NCI-H2107 treated with DMSO at 0.1 percent for 48 hours (cell line): ENCODE measurements around the gene GBP7.

Experiments
- DNase-seq: peaks from one replicate; lab custom pipeline; 2025; ENCODE audit not compliant: unreplicated experiment; lab: John Stamatoyannopoulos, UW

The GBP7 gene

DNA sequence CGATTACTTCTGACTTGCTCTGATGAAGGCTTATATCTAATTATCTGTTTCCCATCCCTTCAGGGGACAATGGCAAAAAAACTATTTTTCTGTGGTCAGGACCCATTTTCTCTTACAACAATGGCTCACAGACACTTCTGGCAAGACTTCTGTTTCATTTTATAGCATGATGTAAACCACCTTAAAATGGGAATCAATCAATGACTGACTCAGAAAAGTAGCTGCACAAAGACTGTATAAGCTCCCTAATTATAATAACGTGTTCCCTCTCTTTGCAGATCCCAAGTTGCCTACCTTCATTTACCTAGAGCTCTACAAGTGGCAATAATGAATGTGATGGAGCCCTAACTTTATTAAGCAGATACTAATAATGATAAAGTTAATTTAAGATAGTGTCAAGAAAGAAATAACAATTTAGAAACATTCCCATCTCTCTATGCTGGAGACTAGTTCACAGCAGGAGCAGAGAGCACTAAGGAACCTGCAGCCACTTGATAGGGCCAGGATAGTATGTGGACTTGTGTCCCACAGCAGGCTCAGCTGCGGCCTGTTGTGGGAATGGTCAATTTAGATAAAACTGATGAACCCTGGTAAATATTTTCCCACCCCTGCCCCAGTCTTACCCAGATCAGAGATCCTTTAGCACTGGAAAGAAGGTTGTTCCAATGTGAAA is 50.4 kb downstream of the GBP7 start:
- DNase-seq = no peak

DNA sequence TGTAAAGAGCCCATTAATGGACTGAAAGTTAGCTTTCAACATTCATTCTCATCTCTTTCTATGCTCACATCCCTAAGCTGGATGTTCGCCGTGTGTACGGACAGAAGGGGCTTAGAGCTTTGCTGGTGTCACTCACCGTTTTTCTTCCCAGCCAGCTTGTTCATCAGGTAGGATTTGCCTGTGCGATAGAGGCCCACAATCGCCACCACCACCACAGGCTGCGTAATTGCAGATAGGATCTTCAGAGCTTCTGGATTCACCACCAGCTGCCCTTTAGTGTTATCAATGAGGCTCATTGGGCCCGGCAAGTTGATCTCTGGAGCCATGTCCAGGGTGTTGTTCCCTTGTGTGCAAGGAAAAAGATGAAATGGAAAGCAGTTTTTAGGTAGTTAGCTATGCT is 54.2 kb downstream of the GBP7 start:
- no peak for DNase-seq

DNA sequence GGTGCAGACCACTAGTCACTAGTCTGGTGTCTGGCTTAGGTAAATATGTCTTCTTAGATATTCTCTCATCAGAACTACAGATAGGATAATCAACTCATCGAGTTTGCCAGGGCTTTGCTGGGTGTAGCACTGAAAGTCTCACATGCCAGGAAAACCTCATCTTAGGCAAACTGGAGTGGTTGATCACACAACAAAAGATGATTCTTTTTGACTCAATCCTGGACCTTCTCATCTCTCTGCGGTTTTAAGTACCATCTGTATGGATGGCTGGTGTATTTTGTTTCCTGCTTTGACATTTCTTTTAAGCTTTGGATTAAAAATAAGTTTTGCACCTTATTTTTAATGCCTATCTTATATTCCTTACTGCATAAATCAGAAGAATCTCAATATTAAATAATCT is 61.1 kb downstream of the GBP7 start:
- DNase-seq = no peak

DNA sequence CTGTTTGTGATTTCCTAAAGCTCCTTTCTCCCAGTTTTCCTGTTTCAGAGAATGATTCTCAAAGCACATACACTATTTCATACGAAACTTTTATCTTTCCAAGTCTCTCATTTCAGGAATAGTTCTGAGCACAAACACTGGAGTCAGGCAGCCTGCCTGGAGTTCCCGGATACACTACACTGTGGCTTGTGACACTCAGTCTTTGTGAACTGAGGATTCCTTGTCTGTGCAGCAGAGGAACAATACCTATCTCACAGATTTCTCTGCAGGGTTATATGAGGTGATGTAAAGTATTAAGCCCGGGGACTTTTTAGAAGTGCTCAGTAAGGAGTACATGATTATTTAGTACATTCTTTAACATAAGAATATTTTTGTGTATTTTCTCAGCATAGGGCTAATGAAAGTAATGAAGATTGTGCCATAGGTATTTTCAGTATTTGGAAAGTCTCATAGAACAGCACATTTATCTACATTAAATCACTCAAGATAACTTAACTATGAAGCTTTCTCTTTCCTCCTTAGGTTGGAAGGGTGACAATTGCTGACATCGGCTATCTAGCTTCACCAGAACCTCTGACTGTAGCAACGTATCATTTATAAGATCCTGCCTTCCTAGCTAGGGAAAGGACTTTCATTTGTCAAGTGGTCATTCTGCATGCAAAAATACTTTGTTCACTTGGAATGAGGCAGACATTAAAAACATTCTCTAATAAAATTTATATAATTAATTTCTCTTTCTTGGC is 62.8 kb downstream of the GBP7 start:
- DNase-seq = no peak

DNA sequence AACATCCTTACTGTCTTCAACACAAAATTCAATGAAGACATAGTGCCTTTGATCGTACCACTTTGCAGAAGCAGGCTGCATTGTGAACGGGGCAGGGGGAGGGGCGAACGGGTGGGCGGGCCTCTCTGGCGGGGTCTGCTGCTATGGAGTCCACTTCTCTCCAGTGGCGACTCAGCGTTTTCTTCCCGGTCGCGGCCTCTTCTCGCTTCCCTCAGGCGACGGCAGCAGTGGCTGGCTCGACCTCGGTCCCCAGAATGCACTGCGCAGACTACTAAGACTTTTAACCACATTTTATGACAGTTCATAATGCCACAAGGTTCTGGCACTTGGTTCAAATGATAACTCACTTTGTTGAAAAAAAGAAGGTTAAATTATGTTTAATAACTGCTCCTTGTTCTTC is 71.1 kb downstream of the GBP7 start:
- no peak for DNase-seq

DNA sequence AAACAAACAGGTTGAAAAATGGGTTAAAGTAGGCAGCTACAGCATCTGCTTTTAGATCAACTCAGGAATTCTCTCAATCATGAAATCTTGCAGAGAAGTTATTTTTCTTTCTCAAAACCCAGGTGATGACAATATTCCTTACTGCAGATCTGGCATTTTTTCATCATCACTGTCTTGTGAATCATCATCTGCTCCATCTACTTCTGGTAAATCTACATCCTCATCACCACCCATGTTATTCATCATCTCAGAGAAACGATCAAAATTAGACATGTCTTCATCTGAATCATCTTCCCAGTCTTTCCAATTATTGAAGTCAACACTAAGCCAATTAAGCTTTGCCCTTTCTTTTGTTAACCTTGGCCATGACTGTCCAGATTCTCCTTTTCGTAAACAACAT is 71.7 kb downstream of the GBP7 start:
- no peak for DNase-seq

DNA sequence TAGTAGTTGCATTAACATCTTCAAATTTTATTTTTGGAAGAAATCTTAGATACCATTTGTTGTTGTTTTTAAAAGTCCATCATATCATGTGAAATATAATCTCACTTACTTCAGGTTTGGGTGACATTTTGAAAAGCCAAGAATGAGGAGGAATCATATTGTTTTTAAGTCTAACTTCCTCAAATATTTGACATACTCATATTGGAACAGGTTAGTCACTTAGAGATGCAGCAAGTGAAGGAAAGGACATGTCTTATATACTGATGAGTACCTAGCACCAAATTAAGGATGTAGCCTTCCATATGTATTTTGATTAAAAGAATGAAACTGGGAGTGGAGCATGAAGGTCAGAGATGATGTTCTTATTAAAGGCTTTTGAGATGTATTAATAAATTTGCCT is 73.8 kb downstream of the GBP7 start:
- DNase-seq = no peak

DNA sequence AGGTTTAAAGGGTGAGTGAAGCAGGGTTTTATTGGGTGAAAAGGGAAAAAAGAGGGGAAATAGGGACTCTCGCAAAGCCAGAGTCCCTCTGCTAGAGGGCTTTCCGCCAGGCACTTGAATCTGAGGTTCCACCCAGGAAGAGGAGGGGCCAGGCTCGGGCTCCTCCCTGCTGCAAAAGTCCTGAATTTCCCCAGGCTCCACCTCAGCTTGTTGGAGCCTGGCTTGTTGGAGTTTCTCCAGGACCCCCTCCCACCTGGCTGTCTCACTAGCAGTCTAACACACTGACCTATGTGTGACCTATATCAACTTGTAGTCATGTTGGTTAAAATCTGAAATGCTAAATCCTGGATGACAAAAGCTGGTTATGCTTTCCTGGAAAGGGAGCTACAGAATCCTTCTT is 75.4 kb downstream of the GBP7 start:
- no peak for DNase-seq

DNA sequence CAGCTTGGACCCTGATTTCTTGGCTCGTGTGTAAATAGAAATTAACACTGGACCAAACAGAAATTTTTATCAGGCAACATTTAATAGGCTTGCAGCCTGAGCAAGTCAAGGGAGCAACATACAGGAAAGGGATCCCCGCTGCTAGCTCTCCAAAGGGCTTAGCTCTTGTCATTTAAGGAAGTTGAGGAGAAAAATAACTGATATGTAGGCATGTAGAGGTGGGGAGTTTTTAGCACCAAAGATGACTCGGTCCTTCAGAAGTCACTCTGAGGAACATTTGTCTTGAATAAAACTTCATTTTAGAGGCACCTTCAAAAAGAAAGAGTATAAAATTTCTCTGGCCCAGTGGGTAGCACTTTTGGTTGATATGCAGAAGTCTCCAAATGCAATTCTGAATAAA is 76.9 kb downstream of the GBP7 start:
- DNase-seq = no peak

DNA sequence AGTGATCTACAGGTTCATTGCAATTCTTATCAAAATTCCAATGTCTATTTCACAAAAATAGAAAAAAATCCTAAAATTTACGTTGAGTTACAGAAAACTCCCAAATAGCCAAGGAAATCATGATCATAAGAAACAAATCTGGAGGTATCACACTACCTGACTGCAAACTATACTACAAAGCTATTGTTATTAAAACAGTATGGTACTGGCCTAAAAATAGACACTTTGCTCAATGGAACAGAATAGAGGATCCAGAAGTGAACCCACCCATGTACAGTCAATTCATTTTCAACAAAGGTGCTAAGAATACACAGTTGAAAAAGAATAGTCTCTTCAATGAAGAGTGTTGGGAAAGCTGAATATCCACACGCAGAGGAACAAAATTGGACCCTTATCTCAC is 80.1 kb downstream of the GBP7 start:
- no peak for DNase-seq

DNA sequence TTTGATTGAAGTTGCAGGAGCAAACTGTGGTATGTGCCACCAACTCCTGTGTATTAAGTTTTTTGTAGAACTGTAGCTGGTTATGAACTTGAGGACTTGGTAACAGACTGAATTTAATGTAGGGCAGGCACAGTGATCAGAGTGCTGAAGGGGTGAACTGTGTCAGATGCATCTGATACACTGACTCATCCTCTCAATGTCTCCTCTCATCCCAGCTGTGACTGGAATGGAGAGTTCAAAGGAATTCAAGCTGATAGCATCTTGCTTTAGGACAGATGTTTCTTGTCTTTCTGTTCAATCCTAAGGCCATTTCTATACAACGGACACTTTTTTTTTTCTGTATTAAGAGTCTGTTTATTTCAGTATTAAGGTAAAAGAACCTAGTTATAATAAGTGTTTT is 85.8 kb downstream of the GBP7 start:
- DNase-seq = no peak

DNA sequence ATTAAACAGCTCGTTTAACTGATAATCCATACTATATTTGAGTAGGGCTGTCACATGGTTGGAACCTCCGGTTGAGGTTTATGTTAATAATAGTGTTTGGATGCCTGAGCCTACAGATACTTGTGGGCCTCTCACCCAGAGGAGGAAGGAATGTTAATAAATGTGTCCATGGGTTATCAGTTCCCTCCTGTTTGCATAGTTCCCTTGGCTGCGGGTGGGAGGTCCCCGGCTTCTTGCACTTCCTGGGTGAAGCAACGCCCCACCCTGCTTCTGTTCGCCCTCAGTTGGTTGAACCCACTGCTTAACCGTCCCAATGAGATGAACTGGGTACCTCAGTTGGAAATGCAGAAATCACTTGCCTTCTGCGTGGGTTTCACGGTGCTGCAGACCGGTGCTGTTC is 87.2 kb downstream of the GBP7 start:
- DNase-seq = no peak

DNA sequence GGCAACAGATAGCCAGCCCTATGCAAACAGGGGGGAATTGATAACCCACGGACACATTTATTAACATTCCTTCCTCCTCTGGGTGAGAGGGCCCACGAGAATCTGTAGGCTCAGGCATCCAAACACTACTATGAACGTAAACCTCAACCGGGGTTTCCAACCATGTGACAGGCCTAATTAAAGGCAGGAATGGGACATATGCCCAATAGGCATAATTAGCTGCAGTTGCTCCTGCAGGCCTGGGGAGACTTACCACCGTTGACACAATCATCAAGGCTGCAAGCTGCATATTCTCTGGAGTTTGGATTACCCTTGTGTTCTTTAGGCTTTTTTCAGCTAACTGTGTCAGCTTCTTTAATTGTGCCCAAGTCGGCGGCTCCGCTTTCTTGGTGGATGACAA is 88.6 kb downstream of the GBP7 start:
- no peak for DNase-seq

DNA sequence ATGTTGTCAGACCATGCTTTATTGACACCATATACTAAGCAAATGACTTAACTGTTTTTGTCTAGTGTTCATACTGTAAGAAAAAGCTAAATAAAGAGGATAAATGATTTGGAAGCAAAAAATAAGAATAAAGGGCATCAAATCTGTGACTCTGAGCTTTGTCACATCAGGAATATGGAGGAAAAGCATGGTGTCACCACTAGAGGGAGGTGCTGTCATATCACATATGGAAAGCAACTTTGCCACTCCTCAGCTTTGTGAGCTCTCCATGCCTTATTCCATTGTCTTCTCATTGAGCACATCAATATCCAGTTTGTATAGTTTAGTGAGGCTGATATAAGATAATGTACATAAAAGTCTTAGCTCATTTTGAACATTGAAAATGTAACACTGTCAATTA is 90.0 kb downstream of the GBP7 start:
- DNase-seq = peak; percentile 78
